Cardiac fibroblast (primary cell): ENCODE measurements around the gene SLC39A11.

ENCODE experiments used
- DNase-seq, 2 donors: peaks; one replicate each; pipeline versions ENCODE4 v3.0.0 to v3.0.0-alpha.2; 2010; ENCODE audit warnings: low read depth in 2 of 2
- H3K4me3 ChIP-seq, 2 donors: replicated peaks in 1 of 2; 1 replicate in 1 of 2; 2 replicates in 1 of 2; pipeline ENCODE4 v1.5.1; 2011; ENCODE audit warnings: low read depth in 2 of 2, low read length in 2 of 2, mild to moderate bottlenecking in 2 of 2, moderate library complexity in 1 of 2
- TF ChIP-seq, protein P1 (sequence below): IDR thresholded peaks from one replicate; pipeline ENCODE4 v1.5.1; 2011; ENCODE audit warnings: low read depth, mild to moderate bottlenecking, low read length, inconsistent platforms

SLC39A11 gene

GRCh38 chr17:72846399-72846798 is 246.1 kb downstream of the SLC39A11 start:
- DNase-seq, result no peak
- no peak overlapping the region for H3K4me3 ChIP-seq
- TF ChIP-seq, protein P1, sequence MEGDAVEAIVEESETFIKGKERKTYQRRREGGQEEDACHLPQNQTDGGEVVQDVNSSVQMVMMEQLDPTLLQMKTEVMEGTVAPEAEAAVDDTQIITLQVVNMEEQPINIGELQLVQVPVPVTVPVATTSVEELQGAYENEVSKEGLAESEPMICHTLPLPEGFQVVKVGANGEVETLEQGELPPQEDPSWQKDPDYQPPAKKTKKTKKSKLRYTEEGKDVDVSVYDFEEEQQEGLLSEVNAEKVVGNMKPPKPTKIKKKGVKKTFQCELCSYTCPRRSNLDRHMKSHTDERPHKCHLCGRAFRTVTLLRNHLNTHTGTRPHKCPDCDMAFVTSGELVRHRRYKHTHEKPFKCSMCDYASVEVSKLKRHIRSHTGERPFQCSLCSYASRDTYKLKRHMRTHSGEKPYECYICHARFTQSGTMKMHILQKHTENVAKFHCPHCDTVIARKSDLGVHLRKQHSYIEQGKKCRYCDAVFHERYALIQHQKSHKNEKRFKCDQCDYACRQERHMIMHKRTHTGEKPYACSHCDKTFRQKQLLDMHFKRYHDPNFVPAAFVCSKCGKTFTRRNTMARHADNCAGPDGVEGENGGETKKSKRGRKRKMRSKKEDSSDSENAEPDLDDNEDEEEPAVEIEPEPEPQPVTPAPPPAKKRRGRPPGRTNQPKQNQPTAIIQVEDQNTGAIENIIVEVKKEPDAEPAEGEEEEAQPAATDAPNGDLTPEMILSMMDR, result no peak

GRCh38 chr17:72843591-72843990 is 248.9 kb downstream of the SLC39A11 start:
- DNase-seq, result no peak
- TF ChIP-seq, protein P1, result no peak
- H3K4me3 ChIP-seq, result no peak overlapping the region

DNA sequence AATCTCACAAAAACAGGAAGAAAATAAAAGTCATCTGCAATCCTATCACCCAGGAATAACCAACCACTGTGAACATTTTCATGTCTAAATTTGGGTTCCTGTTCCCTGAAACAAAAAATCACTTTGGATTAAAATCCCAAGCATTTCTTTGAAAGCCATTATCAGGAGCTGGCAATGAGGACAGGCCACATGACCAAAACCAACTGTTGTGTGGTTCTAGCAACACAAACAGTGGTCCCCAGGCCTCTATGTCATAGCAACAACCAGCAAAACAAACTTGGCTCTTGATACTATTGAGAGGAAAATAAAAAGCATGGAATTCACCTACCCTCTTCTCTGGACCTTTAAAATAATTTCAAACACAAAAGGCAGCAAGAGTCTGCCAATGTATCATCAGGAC is 252.5 kb downstream of the SLC39A11 start:
- TF ChIP-seq, protein P1, result no peak
- no peak overlapping the region for H3K4me3 ChIP-seq
- DNase-seq, result peak in 1 of 2 donors; percentile 30

DNA sequence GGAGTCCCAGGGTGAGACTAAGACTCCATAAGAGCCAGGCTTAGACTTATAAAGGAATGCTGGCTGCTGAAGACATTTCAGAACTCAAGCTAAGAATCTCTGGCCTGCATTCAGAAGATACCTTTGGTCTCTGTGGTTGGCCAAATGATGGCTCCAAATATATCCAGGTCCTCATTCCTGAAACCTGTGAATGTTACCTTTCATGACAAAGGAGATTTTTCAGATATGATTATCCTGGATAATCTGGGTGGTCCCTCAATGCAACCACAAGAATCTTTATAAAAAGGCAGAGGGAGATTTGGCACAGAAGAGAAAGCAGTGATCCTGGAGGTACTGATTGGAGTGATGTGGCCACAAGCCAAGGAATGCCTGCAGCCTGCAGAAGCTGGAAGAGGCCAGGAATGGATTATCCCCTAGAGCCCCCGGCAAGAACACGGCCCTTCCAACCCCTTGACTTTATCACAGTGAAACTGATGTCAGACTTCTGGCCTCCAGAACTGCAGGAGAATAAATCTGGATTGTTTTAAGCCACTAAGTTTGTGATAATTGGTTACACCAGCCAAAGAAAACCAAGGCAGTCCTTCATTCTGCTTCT is 253.3 kb downstream of the SLC39A11 start:
- DNase-seq, result peak in 1 of 2 donors; percentile 39
- no peak overlapping the region for H3K4me3 ChIP-seq
- TF ChIP-seq, protein P1, result no peak

GRCh38 chr17:72838581-72838980 is 253.9 kb downstream of the SLC39A11 start:
- no peak overlapping the region for H3K4me3 ChIP-seq
- TF ChIP-seq, protein P1, result no peak
- no peak for DNase-seq

- TF ChIP-seq, protein P1, result no peak
- no peak for DNase-seq
- H3K4me3 ChIP-seq, result no peak overlapping the region
Measured at GRCh38 chr17:72838068-72838467, 254.4 kb downstream of the SLC39A11 start.

DNA sequence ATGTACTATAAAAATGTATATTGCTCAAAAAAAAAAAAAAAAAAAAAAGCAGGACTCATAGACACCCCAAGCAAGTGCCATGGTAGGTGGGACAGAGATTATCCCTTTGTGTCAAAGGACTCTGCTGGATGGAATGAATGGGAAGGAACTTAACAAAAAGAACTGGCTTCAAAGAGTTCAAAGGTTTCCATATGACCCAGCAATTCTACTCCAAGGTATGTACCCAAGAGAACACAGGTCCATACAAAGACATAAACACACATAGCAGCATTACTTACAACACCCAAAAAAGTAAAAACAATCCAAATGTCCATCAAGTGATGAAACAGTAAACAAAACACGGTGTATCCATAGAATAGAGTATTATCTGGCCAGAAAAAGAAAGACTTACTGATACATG is 255.2 kb downstream of the SLC39A11 start:
- H3K4me3 ChIP-seq, result no peak overlapping the region
- TF ChIP-seq, protein P1, result no peak
- DNase-seq, result no peak
